ENCODE measurements around the gene PKMYT1. TPM values are rescaled to one million over a fixed set of nuclear protein-coding genes. Genes with fewer than 3 reads are reported as not detected.
"Not testable (repeated sequence)": the region's sequence is repeated elsewhere in the genome, so short reads cannot be mapped to it uniquely, and the experiment has no call there.

PKMYT1 gene
- total and polyA plus RNA-seq, 4 experiments from 2014 or later, result 0.79 TPM; not detected in 3

- no peaks in the 10 kb centered on the region for H3K4me1 ChIP-seq (ENCODE audit: insufficient read depth, low read length)
- ChIA-PET POLR2A (ENCODE audit: partially characterized antibody) (no interaction called here), CTCF (ENCODE audit: partially characterized antibody) (interaction anchor here (0.6 to 0.7 kb wide), 2 partner anchors 9 to 61 kb away, joined by 3 read pairs; no protein-coding TSS in a partner anchor)
- Mint-ChIP-seq H3K36me3 (peaks cover 27 to 38% of the 10 kb centered on the region in 2 donors), H3K4me3 (no peak overlapping the region), H3K27me3 (no peaks in the 10 kb centered on the region), H3K4me1 (no peaks in the 10 kb centered on the region), H3K27ac (no peak overlapping the region), H3K9me3 (peaks cover 0 to 2% (median 0%) of the 10 kb centered on the region in 8 donors)
- no peaks in the 10 kb centered on the region for H3K27me3 ChIP-seq (ENCODE audit: insufficient read depth, low read length)
- H3K9me3 ChIP-seq (ENCODE audit: control insufficient read depth in 1 of 2, low read length in 2 of 2), result no peaks in the 10 kb centered on the region
- intact Hi-C loops (cut with micrococcal nuclease), result no loop called here
- no peak for DNase-seq
- no peak overlapping the region for H3K4me3 ChIP-seq (ENCODE audit: low read length in 2 of 2)
- no peak overlapping the region for H3K27ac ChIP-seq (ENCODE audit: low read depth, low read length)
- peaks cover 38% of the 10 kb centered on the region for H3K36me3 ChIP-seq (ENCODE audit: insufficient read depth, low read length)
These were observed 43.7 kb downstream of the PKMYT1 start for GRCh38 chr16:2936436-2937011.

GRCh38 chr16:2934450-2934849 lies 45.8 kb downstream of the PKMYT1 start:
- peaks cover 0 to 2% (median 0%) of the 10 kb centered on the region in 8 donors for H3K9me3 Mint-ChIP-seq
- H3K4me1 Mint-ChIP-seq, result no peaks in the 10 kb centered on the region
- Histone ChIP-seq H3K4me1 (ENCODE audit: insufficient read depth, low read length) (no peaks in the 10 kb centered on the region), H3K9me3 (ENCODE audit: control insufficient read depth in 1 of 2, low read length in 2 of 2) (no peaks in the 10 kb centered on the region), H3K27me3 (ENCODE audit: insufficient read depth, low read length) (no peaks in the 10 kb centered on the region), H3K4me3 (ENCODE audit: low read length in 2 of 2) (no peak overlapping the region), H3K27ac (ENCODE audit: low read depth, low read length) (no peak overlapping the region), H3K36me3 (ENCODE audit: insufficient read depth, low read length) (peaks cover 34% of the 10 kb centered on the region)
- ChIA-PET POLR2A (ENCODE audit: partially characterized antibody) (no interaction called here), CTCF (ENCODE audit: partially characterized antibody) (no interaction called here)
- no peak for DNase-seq
- peaks cover 18 to 24% of the 10 kb centered on the region in 2 donors for H3K36me3 Mint-ChIP-seq
- H3K4me3 Mint-ChIP-seq, result no peak overlapping the region
- intact Hi-C loops (cut with micrococcal nuclease), result no loop called here
- H3K27me3 Mint-ChIP-seq, result no peaks in the 10 kb centered on the region
- H3K27ac Mint-ChIP-seq, result peak overlapping the region in 2 of 7 donors; percentile 22 to 53

GRCh38 chr16:2933701-2934100 lies 46.5 kb downstream of the PKMYT1 start:
- CTCF ChIA-PET (ENCODE audit: partially characterized antibody), result no interaction called here
- Mint-ChIP-seq H3K9me3 (peaks cover 0 to 2% (median 0%) of the 10 kb centered on the region in 8 donors), H3K4me1 (no peaks in the 10 kb centered on the region), H3K27me3 (no peaks in the 10 kb centered on the region), H3K27ac (peak overlapping the region in 1 of 7 donors; percentile 23), H3K4me3 (no peak overlapping the region), H3K36me3 (peaks cover 17 to 23% of the 10 kb centered on the region in 2 donors)
- DNase-seq, result no peak
- no peak overlapping the region for H3K4me3 ChIP-seq (ENCODE audit: low read length in 2 of 2)
- H3K4me1 ChIP-seq (ENCODE audit: insufficient read depth, low read length), result no peaks in the 10 kb centered on the region
- intact Hi-C loops (cut with micrococcal nuclease), result no loop called here
- no peaks in the 10 kb centered on the region for H3K9me3 ChIP-seq (ENCODE audit: control insufficient read depth in 1 of 2, low read length in 2 of 2)
- POLR2A ChIA-PET (ENCODE audit: partially characterized antibody), result no interaction called here
- peaks cover 29% of the 10 kb centered on the region for H3K36me3 ChIP-seq (ENCODE audit: insufficient read depth, low read length)
- H3K27me3 ChIP-seq (ENCODE audit: insufficient read depth, low read length), result no peaks in the 10 kb centered on the region
- H3K27ac ChIP-seq (ENCODE audit: low read depth, low read length), result no peak overlapping the region

GRCh38 chr16:2933136-2933535 lies 47.1 kb downstream of the PKMYT1 start:
- ChIA-PET CTCF (ENCODE audit: partially characterized antibody) (no interaction called here), POLR2A (ENCODE audit: partially characterized antibody) (no interaction called here)
- H3K36me3 ChIP-seq (ENCODE audit: insufficient read depth, low read length), result peaks cover 27% of the 10 kb centered on the region
- Mint-ChIP-seq H3K9me3 (peaks cover 0 to 2% (median 0%) of the 10 kb centered on the region in 8 donors), H3K27me3 (no peaks in the 10 kb centered on the region), H3K4me3 (no peak overlapping the region), H3K36me3 (peaks cover 17 to 25% of the 10 kb centered on the region in 2 donors), H3K27ac (no peak overlapping the region), H3K4me1 (peaks cover 0 to 3% (median 0%) of the 10 kb centered on the region in 4 donors)
- intact Hi-C loops (cut with micrococcal nuclease), result no loop called here
- no peak overlapping the region for H3K27ac ChIP-seq (ENCODE audit: low read depth, low read length)
- H3K4me3 ChIP-seq (ENCODE audit: low read length in 2 of 2), result no peak overlapping the region
- H3K9me3 ChIP-seq (ENCODE audit: control insufficient read depth in 1 of 2, low read length in 2 of 2), result no peaks in the 10 kb centered on the region
- H3K27me3 ChIP-seq (ENCODE audit: insufficient read depth, low read length), result no peaks in the 10 kb centered on the region
- H3K4me1 ChIP-seq (ENCODE audit: insufficient read depth, low read length), result no peaks in the 10 kb centered on the region
- no peak for DNase-seq

- not testable (repeated sequence) for H3K9me3 ChIP-seq (ENCODE audit: control insufficient read depth in 1 of 2, low read length in 2 of 2); H3K27ac Mint-ChIP-seq
- peaks cover 4 to 16% (median 9%) of the 10 kb centered on the region in 4 donors for H3K4me1 Mint-ChIP-seq
These were observed 48.9 kb downstream of the PKMYT1 start for GRCh38 chr16:2931231-2931914.

GRCh38 chr16:2930236-2930635 lies 50.0 kb downstream of the PKMYT1 start:
- Histone ChIP-seq H3K36me3 (ENCODE audit: insufficient read depth, low read length) (peaks cover 12% of the 10 kb centered on the region), H3K27ac (ENCODE audit: low read depth, low read length) (no peak overlapping the region), H3K9me3 (ENCODE audit: control insufficient read depth in 1 of 2, low read length in 2 of 2) (no peaks in the 10 kb centered on the region), H3K4me1 (ENCODE audit: insufficient read depth, low read length) (peaks cover 12% of the 10 kb centered on the region), H3K4me3 (ENCODE audit: low read length in 2 of 2) (no peak overlapping the region), H3K27me3 (ENCODE audit: insufficient read depth, low read length) (no peaks in the 10 kb centered on the region)
- Mint-ChIP-seq H3K36me3 (peaks cover 14 to 25% of the 10 kb centered on the region in 2 donors), H3K27ac (no peak overlapping the region), H3K9me3 (no peaks in the 10 kb centered on the region), H3K4me1 (peaks cover 6 to 21% (median 11%) of the 10 kb centered on the region in 4 donors), H3K27me3 (no peaks in the 10 kb centered on the region), H3K4me3 (no peak overlapping the region)
- CTCF ChIA-PET (ENCODE audit: partially characterized antibody), result no interaction called here
- intact Hi-C loops (cut with micrococcal nuclease), result no loop called here
- DNase-seq, result no peak
- POLR2A ChIA-PET (ENCODE audit: partially characterized antibody), result no interaction called here

More at GRCh38 chr16:2931231-2931914, 48.9 kb downstream of the PKMYT1 start:
- H3K27me3 Mint-ChIP-seq; H3K4me3 ChIP-seq (ENCODE audit: low read length in 2 of 2); H3K4me3 Mint-ChIP-seq; H3K9me3 Mint-ChIP-seq; H3K27me3 ChIP-seq (ENCODE audit: insufficient read depth, low read length); H3K27ac ChIP-seq (ENCODE audit: low read depth, low read length); DNase-seq; intact Hi-C loops (cut with micrococcal nuclease): not testable (repeated sequence)
- H3K36me3 Mint-ChIP-seq, result peaks cover 17 to 29% of the 10 kb centered on the region in 2 donors
- CTCF ChIA-PET (ENCODE audit: partially characterized antibody), result interaction anchor here (0.9 kb wide), 1 partner anchor 35 kb away, joined by 3 read pairs; no protein-coding TSS in a partner anchor
- Histone ChIP-seq H3K36me3 (ENCODE audit: insufficient read depth, low read length) (peaks cover 14% of the 10 kb centered on the region), H3K4me1 (ENCODE audit: insufficient read depth, low read length) (peaks cover 12% of the 10 kb centered on the region)
- POLR2A ChIA-PET (ENCODE audit: partially characterized antibody), result interaction anchor here (0.7 to 1.0 kb wide), 2 partner anchors 20 to 34 kb away, joined by 3 read pairs; no protein-coding TSS in a partner anchor

GRCh38 chr16:2929693-2930092 lies 50.6 kb downstream of the PKMYT1 start:
- Mint-ChIP-seq H3K9me3 (no peaks in the 10 kb centered on the region), H3K36me3 (peaks cover 13 to 22% of the 10 kb centered on the region in 2 donors), H3K27ac (no peak overlapping the region), H3K27me3 (no peaks in the 10 kb centered on the region), H3K4me3 (no peak overlapping the region), H3K4me1 (peaks cover 6 to 21% (median 11%) of the 10 kb centered on the region in 4 donors)
- Histone ChIP-seq H3K4me1 (ENCODE audit: insufficient read depth, low read length) (peaks cover 12% of the 10 kb centered on the region), H3K27me3 (ENCODE audit: insufficient read depth, low read length) (no peaks in the 10 kb centered on the region), H3K4me3 (ENCODE audit: low read length in 2 of 2) (no peak overlapping the region), H3K9me3 (ENCODE audit: control insufficient read depth in 1 of 2, low read length in 2 of 2) (no peaks in the 10 kb centered on the region), H3K36me3 (ENCODE audit: insufficient read depth, low read length) (peaks cover 12% of the 10 kb centered on the region), H3K27ac (ENCODE audit: low read depth, low read length) (no peak overlapping the region)
- ChIA-PET CTCF (ENCODE audit: partially characterized antibody) (no interaction called here), POLR2A (ENCODE audit: partially characterized antibody) (no interaction called here)
- intact Hi-C loops (cut with micrococcal nuclease), result no loop called here
- no peak for DNase-seq

All from CD4-positive, alpha-beta memory T cell (primary cell).